GM13977 (cell line): Measurements from ENCODE around the gene SHISA5.

Experiments used
- DNase-seq: peaks from one replicate; pipeline ENCODE4 v3.0.0; 2012; ENCODE audit warnings: low spot score
- CTCF ChIP-seq: IDR thresholded peaks from 2 replicates; pipeline ENCODE4 v1.5.1; 2012; ENCODE audit warnings: mild to moderate bottlenecking, control low read depth; ENCODE audit not compliant: insufficient read depth; ENCODE audit errors: extremely low read depth, missing control alignments
- in situ Hi-C: fragments of 300-500 bp; cut with MboI; formaldehyde crosslinking; loops from one replicate; pipeline ENCODE4 v1.12.0; 2022; ENCODE audit warnings: low sequenced_read_pairs, low pct_unique_long_range_greater_than_20kb, mixed read lengths, inconsistent platforms; ENCODE audit not compliant: unreplicated experiment

Gene SHISA5

DNA sequence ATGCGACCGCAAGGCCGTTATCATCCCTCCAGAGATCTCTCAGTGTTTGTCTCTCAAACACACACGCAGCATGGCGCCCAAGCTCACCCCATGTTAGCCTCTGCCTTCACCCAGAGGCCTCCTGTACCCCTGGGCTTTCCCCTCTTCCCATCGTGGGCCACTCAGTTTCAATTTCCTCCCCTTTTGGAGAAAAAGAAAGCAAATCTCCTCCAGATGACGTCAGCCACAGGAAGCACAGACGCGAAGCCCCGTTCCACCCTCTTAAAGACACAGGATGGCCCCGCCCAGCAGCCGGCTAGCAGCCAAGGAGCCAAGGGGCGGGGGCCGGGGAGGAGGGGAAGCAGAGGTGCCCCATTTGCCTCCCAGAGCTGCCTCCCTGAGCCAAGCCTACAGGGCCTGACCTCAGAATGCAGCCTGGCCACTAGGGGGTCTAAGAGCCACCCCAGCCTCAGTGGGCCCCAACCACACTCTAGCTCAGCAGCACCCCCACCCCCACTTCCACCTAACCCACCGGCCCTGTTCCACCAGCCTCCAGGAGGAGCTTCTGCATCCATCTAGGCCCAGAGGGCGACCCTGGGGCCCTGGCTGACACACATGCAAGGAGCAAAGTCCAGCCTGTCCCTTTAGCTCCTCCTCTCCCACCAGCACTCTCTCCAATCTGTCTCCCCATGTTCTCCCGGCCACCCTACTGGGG lies 30.9 kb downstream of the SHISA5 start:
- in situ Hi-C loops, result no loop called here
- TF ChIP-seq CTCF, result peak; percentile 45
- peak; percentile 93 for DNase-seq

DNA sequence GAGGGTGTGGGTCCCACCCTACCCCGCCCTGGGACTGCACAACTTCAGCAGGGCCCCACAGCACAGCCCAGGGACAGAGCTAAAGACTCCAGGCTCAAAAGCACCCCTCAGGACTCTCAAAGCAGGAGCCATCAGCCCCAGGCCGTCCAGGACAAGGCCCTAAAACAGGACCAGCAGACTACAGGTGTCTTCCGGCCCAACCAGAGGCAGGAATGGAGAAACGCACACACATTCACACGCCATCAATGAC lies 31.4 kb downstream of the SHISA5 start:
- no peak for DNase-seq
- in situ Hi-C loops, result no loop called here
- no peak for TF ChIP-seq CTCF

- in situ Hi-C loops, result no loop called here
- DNase-seq, result no peak
Observed at GRCh38 chr3:48470286-48470685, 33.7 kb downstream of the SHISA5 start.

GRCh38 chr3:48469046-48469915 lies 34.7 kb downstream of the SHISA5 start:
- no peak for TF ChIP-seq CTCF
- no peak for DNase-seq
- in situ Hi-C loops, result no loop called here

More at GRCh38 chr3:48470286-48470685, 33.7 kb downstream of the SHISA5 start:
- no peak for TF ChIP-seq CTCF

- in situ Hi-C loops, result no loop called here
- no peak for TF ChIP-seq CTCF
- no peak for DNase-seq
Observed at GRCh38 chr3:48468329-48468731, 35.6 kb downstream of the SHISA5 start.

DNA sequence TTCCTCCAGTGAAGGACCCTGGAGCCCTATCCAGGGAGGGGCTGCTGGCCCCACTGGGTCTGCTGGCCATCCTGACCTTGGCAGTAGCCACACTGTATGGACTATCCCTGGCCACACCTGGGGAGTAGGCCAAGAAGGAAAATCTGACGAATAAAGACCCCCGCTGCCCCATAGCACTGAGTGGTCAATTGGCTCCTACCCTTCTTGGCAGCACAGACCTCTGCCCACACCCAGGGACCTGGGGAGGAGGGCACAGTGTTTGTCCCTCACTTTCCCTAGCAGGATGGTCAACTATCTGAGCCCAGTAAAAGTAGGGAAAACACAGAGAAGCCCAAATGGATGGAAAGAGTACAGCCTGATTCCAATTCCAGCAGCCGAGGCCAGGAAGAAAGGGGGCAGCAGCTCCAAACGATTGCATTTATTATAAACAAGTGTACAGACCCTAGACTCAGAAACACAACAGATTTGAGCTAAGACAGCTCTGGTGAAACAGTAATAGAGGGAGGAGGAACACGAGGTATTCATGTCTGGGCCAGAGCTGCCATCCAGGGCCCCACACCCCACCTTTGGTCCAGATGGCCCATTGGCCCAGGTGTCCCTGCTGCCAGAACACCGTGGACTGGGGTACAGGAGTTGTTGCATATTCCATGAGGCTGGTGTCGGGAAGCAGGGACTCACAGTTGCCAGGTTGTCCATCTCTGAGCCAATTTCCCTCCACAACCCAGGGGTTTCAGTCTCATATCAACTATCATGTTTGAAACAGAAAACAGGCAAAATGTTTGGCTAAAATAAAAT lies 36.3 kb downstream of the SHISA5 start:
- TF ChIP-seq CTCF, result no peak
- DNase-seq, result no peak
- in situ Hi-C loops, result no loop called here
